ENCODE results near the gene UNC79.

- TF ChIP-seq POLR2A (IDR thresholded peaks at IDR 0.05; ENCODE audit: low read depth, low read length) (no peak), POLR2AphosphoS5 (IDR thresholded peaks at IDR 0.05; ENCODE audit: insufficient read depth, low read depth, low read length) (no peak)
Measured at GRCh38 chr14:93648440-93649168, 217.9 kb downstream of the UNC79 start.

Data from endothelial cell of umbilical vein (primary cell).